Upper lobe of left lung (tissue), 4 donors: ENCODE results near the gene EEIG1.

Source experiments
- EP300 ChIP-seq, 4 donors: sonication (generic); formaldehyde crosslinking; IDR thresholded peaks; one replicate each; pipeline ENCODE4 v1.5.1; 2017; ENCODE audit warnings: antibody characterized with exemption in 4 of 4, control low read depth in 2 of 4
- POLR2A ChIP-seq, 4 donors: fragments of 450-650 bp; IDR thresholded peaks; one replicate each; pipeline ENCODE4 v1.5.1; 2016 to 2017; ENCODE audit warnings: antibody characterized with exemption in 4 of 4, mild to moderate bottlenecking in 2 of 4
- POLR2AphosphoS5 ChIP-seq, 2 donors: sonication (generic); formaldehyde crosslinking; IDR thresholded peaks; one replicate each; pipeline ENCODE4 v1.5.1; 2017; ENCODE audit warnings: antibody characterized with exemption in 2 of 2
- TF ChIP-seq, protein P1 (sequence below), 6 experiments: fragments of 450-650 bp in 4 of 6; fragments of 200-600 bp in 2 of 6; sonication (generic) in 2 of 6; IDR thresholded peaks; one replicate each; pipeline ENCODE4 v1.5.1; 2016 to 2019; ENCODE audit warnings: antibody characterized with exemption in 6 of 6

DNA sequence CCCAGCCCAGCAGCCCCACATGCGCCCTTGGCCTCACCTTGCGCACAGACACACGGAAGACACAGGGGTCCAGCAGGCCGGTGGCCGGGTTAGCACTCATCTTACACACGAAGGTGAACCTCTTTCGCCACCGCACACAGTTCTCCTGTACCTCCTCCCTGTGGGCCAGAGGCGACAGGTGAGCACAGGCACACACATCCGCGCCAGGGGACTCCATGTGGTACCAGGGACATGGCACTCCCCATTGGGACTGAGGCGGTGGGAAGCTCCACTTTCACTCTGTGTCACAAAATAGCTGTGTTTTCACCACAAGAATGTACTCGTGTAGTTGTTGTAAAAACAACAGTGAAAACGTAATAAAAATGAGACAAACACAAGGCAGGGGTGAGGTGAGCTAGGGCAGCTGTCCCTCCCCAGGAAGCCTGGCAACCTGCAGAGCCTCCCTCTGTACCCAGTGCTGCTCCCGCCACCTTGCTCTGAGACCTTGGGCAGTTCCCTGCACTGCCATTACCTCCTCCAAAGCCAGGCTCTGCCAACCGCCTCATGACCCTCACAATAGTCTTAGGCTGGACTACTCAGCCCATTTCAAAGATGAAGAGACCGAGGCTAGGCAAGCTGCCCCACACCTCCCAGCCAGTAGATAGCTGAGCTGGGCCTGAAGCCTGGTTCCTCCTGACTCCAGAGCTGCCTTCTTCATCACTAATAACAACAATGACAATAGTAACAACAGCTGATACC lies 26.9 kb downstream of the EEIG1 start:
- TF ChIP-seq, protein P1, sequence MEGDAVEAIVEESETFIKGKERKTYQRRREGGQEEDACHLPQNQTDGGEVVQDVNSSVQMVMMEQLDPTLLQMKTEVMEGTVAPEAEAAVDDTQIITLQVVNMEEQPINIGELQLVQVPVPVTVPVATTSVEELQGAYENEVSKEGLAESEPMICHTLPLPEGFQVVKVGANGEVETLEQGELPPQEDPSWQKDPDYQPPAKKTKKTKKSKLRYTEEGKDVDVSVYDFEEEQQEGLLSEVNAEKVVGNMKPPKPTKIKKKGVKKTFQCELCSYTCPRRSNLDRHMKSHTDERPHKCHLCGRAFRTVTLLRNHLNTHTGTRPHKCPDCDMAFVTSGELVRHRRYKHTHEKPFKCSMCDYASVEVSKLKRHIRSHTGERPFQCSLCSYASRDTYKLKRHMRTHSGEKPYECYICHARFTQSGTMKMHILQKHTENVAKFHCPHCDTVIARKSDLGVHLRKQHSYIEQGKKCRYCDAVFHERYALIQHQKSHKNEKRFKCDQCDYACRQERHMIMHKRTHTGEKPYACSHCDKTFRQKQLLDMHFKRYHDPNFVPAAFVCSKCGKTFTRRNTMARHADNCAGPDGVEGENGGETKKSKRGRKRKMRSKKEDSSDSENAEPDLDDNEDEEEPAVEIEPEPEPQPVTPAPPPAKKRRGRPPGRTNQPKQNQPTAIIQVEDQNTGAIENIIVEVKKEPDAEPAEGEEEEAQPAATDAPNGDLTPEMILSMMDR (IDR thresholded peaks at IDR 0.05), result no peak
- TF ChIP-seq EP300 (IDR thresholded peaks at IDR 0.05), result no peak
- no peak for TF ChIP-seq POLR2AphosphoS5 (IDR thresholded peaks at IDR 0.05)
- TF ChIP-seq POLR2A (IDR thresholded peaks at IDR 0.05), result no peak
